NCI-H510A (cell line): Measurements from ENCODE around the gene FRMPD1.

Experiments used
- DNase-seq: peaks from one replicate; lab custom pipeline; 2025; lab: John Stamatoyannopoulos, UW

The FRMPD1 gene

DNA sequence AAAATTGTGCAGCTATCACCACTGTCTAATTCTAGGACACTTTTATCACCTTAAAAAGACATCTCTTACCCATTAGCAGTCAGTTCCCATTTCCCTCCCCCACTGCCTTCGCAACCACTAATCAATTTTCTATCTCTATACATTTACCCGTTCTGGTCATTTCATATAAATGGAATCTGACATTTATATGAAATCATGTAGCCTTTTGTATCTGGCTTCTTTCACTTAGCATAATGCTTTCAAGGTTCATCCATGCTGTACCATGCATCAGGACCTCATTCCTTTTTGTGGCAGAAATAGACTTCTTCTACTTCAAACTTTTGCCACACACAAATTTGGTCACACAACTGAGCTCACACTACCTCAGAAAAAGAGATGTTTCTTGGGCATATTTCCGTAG lies 32.2 kb downstream of the FRMPD1 start:
- no peak for DNase-seq

- no peak for DNase-seq
These were observed 33.0 kb downstream of the FRMPD1 start for GRCh38 chr9:37683531-37684371.

DNA sequence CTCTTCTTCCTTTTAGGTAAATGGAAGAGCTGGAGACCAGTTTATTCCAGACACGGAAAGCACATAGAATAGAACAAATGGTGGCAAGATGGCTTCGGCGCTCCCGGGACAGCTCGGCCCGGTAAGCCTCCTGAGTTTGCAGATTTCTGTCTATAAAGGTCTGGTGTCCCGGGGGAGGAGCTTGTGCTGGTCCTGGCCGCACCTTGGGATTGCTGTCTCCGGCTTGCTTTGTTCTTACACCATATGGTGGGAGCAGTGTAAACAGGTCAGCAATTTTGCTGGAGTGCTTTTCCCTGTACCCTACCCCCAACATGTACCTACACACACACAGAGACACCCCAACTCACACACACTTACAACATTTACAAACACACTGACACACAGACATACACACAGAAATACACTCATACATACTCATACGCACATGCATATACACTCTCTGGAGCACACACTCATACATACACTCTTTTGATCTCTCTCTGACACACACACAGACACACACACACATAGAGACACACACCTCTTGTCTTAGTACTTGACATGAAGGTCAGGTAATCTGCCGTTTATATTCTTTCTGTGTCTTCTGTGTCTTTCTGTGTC lies 42.0 kb downstream of the FRMPD1 start:
- no peak for DNase-seq

DNA sequence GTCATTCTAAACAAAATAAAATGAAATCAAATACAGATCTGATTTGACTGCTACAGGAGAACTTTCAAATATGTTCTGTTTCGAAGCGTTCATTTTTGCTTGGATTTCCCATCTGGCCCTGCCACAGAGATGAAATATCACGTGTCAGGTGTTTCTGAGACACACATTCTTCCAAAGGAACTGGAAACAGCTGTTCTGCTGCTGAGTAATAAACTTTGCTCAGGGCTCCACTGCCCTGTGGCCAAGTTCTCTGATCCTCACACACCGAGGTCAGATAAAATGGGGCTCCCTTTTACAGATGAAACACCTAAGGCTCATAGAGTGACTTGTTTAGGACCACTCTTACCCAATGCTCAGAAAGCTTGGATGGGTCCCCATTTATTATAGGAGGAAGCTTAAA lies 42.5 kb downstream of the FRMPD1 start:
- no peak for DNase-seq

DNA sequence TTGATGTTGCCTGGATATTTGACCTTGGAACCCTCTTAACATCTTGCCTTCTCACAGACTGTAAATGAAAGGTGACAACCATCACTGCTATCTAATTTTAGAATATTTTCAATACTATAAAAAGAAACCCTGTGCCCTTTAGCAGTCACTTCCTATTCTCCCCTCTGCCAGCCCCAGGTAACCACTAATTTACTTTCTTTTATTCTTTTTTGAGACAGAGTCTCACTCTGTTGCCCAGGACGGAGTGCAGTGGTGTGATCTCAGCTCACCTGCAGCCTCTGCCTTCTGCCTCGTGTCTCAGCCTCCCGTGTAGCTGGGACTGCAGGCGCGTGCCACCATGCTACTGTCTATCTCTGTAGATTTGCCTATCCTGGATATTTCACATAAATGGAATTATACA lies 43.6 kb downstream of the FRMPD1 start:
- DNase-seq, result no peak

DNA sequence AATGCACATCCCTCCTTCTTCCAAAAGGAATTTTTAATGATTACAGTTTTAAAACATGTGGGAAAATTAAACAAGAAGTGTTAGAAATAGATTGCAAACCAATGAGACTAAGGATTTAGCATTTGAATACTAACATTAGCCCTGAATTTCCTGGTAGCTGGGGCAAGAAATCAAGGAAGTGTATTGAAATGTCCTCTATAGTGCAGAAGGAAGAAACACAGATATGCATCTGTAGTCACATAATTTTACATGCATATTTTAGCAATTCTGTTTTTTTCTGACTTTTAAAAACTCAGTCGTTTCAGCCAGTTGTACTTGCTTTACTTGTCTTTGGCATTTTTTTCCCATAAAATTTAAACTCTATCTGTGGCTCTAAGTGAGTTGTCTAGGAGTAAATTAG lies 45.8 kb downstream of the FRMPD1 start:
- no peak for DNase-seq

DNA sequence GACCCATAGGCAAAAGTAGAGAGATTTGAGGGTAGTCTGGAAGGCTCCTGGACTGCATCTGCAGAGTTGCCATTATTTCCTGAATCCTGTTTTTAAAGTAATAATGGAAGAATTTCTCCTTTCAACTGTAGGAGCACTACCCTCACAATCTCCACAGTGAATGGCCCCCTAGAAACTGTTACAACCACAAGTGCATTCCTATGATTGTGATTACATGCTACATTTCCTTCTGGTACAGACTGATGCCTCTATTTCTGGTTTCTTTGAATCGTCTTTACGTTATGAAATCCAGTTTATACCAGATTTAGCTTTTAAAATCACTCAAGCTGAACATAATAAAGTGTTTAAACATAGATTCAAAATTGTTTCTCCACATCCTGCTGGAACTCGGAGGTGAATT lies 49.4 kb downstream of the FRMPD1 start:
- DNase-seq, result no peak

- no peak for DNase-seq
These were observed 50.1 kb downstream of the FRMPD1 start for GRCh38 chr9:37700900-37701299.

GRCh38 chr9:37705787-37706186 lies 55.0 kb downstream of the FRMPD1 start:
- DNase-seq, result no peak

DNA sequence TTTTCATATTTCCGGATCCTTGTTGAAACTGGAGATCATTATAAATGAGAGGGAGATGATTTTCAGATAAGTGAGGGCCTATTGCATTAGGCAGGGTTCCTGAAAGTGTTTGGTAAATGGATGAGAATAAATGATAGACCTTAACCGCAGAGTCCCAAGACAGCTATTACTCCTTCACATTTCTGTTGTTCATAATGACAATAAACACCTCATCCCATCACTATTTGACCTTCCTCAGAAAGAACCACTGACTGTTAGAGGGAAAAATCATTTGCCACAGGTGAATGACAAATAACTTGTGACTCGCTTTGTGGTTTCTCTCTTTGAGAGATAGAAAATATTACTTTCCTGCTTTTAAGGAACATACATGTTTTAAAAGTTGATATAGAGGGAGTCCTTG lies 55.5 kb downstream of the FRMPD1 start:
- no peak for DNase-seq

DNA sequence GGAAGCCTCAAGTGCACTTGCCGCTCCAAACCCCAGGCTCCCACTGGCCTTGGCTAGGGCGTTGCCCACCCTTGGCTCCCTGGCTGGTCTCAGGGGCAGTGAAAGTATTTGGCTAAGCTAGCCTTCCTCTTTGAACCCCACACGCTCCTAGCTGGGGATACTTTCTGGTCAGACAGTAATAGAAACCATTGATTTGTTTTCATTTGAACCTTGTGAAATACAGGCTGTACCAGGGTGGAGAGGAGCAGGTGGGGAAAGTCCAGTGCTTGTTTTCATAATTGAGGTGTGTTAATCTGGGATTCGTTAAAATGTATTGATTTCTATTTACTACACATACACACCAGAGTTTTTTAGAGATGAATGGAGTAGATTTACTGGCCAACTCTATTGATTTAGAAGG lies 57.0 kb downstream of the FRMPD1 start:
- no peak for DNase-seq

- no peak for DNase-seq
These were observed 59.3 kb downstream of the FRMPD1 start for GRCh38 chr9:37710046-37710445.

DNA sequence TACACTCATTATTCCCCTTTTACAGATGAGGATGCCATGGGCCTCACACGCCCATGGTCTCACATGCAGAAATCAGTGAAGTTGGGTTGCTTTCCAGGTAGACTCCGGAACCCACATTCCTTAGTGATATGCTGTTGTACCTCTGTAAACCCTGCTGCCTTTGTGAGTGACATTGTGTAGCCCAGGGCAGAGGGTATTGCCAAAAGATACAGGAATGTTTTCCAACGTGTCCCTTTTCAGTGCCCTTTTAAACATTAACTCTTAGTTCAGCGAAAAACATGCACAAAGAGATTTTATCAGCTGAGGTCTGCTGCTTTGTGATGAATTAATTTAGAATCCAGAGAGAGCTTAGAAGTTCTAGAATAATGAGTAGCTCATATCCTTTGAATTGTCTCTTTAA lies 64.5 kb downstream of the FRMPD1 start:
- no peak for DNase-seq

DNA sequence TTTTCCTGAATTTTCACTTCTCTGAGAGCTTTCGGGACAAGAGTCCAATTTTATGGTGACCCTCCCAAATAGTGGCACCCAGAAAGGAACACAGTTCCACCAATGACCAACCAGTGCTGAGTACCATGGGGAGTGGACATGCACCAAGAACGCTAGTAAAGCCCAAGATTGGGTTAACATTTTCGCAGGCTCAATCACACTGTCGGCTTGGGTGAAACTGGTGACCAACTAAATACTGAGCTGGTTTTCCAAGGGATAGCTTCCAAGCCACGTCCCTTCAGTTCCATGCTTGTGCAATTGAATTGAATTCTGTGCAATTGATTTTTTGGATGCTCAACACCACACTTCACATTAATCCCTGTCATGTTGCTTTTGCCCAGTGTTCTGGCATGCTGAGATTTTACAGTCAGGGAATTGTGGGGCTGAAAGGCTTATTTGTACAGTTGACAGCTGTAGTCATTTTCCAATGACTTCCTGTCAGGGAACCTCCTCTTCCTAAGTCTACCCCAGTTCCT lies 65.3 kb downstream of the FRMPD1 start:
- DNase-seq, result no peak

DNA sequence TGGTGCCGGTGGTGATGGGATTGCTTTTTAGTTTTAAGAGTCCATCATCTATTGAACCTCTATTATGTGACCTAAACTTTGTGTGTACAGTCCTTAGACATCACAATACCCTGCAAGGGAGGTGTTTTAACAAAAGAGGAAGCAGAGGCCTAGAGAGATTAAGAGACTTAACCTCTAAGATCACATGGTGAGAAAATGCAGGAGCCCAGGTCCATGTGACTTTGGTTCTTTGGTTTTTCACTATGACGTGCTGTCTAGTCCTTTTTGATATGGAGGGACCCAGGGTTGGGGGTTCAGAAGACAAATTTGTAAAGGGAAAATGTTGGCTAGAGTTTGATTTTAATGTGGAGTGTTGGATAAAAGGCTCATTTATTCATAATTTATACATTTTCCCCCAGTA lies 68.8 kb downstream of the FRMPD1 start:
- no peak for DNase-seq

DNA sequence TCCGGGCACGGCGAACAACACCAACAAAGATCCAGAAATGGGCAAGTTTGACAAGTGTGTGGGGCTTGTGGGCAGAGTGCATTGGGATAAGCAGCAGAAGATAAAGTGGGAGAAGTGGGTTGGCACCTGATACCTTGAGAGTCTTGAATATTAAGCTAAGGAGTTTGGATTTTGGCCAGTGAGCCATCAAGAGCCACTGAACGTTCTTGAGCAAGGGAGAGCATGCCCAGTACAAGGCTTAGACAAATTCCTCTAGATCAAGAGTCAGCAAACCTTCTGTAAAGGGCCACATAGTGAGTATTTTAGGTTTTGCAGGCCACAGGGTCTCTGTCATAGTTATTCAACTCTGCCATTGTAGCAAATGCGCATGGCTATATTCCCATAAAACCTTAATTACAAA lies 76.3 kb downstream of the FRMPD1 start:
- DNase-seq, result no peak

- DNase-seq, result no peak
These were observed 78.7 kb downstream of the FRMPD1 start for GRCh38 chr9:37729499-37729898.

DNA sequence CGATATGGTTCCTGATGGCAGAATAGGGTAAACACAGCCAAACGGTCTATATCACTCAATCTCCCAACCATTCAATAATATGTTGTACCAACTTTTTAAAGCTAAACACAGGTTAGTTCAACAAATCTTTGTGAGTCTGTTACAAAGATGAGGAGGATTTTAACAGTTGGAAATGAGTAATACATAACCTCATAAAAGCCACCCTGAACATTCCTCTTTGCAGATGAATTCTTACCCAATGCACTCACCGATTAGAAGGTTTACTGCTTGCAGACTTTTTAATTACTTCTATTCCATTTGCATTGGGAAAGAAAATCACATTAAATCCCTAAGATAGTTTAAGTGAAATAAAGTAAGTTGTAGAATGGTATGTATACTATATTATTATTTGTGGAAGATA lies 79.5 kb downstream of the FRMPD1 start:
- DNase-seq, result no peak

DNA sequence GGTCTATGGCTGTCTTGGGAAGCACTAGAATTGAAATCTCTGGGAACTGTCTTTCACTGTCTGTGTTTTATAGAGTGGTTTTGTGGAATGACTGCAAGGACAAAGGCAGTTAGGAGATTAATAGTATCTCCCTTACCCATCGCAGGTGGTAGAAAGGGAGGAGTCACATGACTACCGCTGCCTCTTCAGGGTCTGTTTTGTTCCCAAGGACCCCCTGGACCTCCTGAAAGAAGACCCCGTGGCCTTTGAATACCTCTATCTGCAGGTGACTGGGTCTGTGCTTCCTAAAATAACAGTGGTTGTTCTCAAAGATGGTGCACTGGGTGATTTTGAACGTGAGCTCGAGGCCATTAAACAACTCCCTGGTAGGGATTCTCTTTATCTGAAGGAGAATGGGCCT lies 80.1 kb downstream of the FRMPD1 start:
- no peak for DNase-seq

DNA sequence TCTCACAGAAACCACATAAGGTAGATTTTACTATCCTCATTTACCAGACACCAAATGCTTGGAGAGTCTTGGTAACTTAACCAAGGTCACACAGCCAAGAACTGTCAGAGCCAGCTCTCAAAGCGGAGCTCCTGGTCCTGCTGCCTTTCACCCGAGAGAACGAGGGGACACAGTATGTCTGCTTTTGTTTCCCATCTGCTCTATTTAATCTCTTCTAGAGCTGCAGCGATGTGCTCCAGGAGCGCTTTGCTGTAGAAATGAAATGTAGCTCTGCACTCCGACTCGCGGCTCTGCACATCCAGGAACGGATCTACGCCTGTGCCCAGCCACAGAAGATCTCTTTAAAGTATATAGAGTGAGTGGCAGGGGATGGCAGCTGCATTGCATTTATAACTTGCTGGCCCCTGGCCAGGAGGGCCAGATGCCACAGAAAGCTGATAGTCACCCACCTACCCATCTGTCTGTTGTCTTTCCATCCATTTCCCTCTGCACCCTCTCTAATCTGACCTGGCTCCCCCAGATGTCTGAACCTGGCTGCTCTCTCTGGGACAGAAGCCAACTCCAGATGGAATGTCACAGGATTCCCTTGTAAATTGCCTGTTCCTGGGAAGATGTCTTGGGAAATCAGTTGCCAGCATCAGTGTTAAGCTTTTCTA lies 81.5 kb downstream of the FRMPD1 start:
- no peak for DNase-seq

DNA sequence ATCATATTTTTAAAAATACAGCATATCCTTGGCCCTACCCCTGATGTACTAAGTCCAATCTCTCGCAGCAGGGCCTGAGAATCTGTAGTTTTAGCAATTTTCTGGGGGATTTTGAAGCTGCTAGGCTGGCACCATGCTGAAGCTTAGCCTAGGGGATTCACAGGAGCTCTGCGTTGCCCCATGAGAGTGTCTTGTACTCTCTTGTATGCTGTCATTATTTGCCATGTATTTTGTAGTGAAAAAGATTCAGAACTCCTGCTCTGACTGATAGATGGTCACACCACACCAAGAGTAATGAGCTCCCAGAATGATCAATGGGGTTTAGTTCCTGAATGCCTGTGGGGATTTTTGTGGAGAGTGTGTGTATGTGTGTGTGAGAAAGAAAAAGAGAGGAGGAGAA lies 82.2 kb downstream of the FRMPD1 start:
- DNase-seq, result no peak

DNA sequence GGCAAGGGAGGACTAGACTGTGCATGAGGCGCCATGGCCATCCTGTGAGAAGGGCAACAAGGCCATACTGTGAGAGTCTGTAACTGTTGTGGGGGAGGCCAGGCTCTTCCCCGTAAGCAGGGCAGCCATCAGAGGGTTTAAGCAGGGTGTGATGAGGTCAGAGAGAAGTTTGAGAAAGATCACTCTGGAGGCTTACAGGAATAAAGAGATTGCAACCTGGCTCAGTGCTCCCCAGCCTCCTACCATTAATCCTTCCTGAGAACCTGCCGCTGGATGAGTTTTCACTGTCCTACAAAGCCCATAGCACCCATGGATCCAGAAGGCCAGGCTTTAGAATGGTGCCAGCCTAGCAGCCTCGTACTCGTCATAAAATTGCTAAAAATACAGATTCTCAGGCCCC lies 88.5 kb downstream of the FRMPD1 start:
- no peak for DNase-seq

- no peak for DNase-seq
These were observed 89.4 kb downstream of the FRMPD1 start for GRCh38 chr9:37740128-37740527.
